ENCODE measurements around the gene C10orf90. TPM values are rescaled to one million over a fixed set of nuclear protein-coding genes. Genes with fewer than 3 reads are reported as not detected.

C10orf90 gene
- total and polyA plus RNA-seq, 4 donors = not detected

GRCh38 chr10:126592901-126593300 lies 77.6 kb downstream of the C10orf90 start:
- WGBS, 2 donors = 87 to 90% methylated on average over 3 of the region's 3 CpGs
- ATAC-seq (ENCODE audit: insufficient read depth, low FRiP score) (no peak), DNase-seq (no peak)
- Histone ChIP-seq H3K27me3 (ENCODE audit: control insufficient read depth in 3 of 3, insufficient read depth in 3 of 3, low read length in 2 of 3) (peaks cover 0 to under 1% (median 0%) of the 10 kb centered on the region in 3 donors), H3K9ac (ENCODE audit: insufficient read depth in 1 of 2, low read length in 2 of 2) (no peak overlapping the region), H3K4me3 (no peak overlapping the region), H3K9me3 (ENCODE audit: control insufficient read depth in 4 of 4, insufficient read depth in 3 of 4, low read length in 3 of 4) (no peaks in the 10 kb centered on the region), H3K27ac (ENCODE audit: low read depth in 1 of 2, low read length in 1 of 2) (no peak overlapping the region), H3K36me3 (ENCODE audit: control insufficient read depth in 4 of 4, insufficient read depth in 4 of 4, low read length in 4 of 4) (no peaks in the 10 kb centered on the region), H3K4me1 (ENCODE audit: control insufficient read depth in 5 of 5, insufficient read depth in 5 of 5, low read length in 5 of 5) (no peaks in the 10 kb centered on the region)
- no peak for TF ChIP-seq CTCF (IDR thresholded peaks at IDR 0.05; ENCODE audit: control extremely low read depth, extremely low read depth)

- H3K36me3 ChIP-seq (ENCODE audit: control insufficient read depth in 4 of 4, insufficient read depth in 4 of 4, low read length in 4 of 4) = no peaks in the 10 kb centered on the region
- peaks cover 0 to 4% (median 3%) of the 10 kb centered on the region in 3 donors for H3K27me3 ChIP-seq (ENCODE audit: control insufficient read depth in 3 of 3, insufficient read depth in 3 of 3, low read length in 2 of 3)
- no peak for TF ChIP-seq CTCF (IDR thresholded peaks at IDR 0.05; ENCODE audit: control extremely low read depth, extremely low read depth)
- no peak overlapping the region for H3K4me3 ChIP-seq
- no peaks in the 10 kb centered on the region for H3K4me1 ChIP-seq (ENCODE audit: control insufficient read depth in 5 of 5, insufficient read depth in 5 of 5, low read length in 5 of 5)
- no peaks in the 10 kb centered on the region for H3K9me3 ChIP-seq (ENCODE audit: control insufficient read depth in 4 of 4, insufficient read depth in 3 of 4, low read length in 3 of 4)
- ATAC-seq (ENCODE audit: insufficient read depth, low FRiP score) (no peak), DNase-seq (no peak)
- no peak overlapping the region for H3K9ac ChIP-seq (ENCODE audit: insufficient read depth in 1 of 2, low read length in 2 of 2)
- 95 to 96% methylated on average over 4 of the region's 4 CpGs for WGBS, 2 donors
- H3K27ac ChIP-seq (ENCODE audit: low read depth in 1 of 2, low read length in 1 of 2) = no peak overlapping the region
Observed at GRCh38 chr10:126588024-126588423, 82.5 kb downstream of the C10orf90 start.

GRCh38 chr10:126586878-126587277 lies 83.6 kb downstream of the C10orf90 start:
- Histone ChIP-seq H3K27ac (ENCODE audit: low read depth in 1 of 2, low read length in 1 of 2) (no peak overlapping the region), H3K9me3 (ENCODE audit: control insufficient read depth in 4 of 4, insufficient read depth in 3 of 4, low read length in 3 of 4) (no peaks in the 10 kb centered on the region), H3K36me3 (ENCODE audit: control insufficient read depth in 4 of 4, insufficient read depth in 4 of 4, low read length in 4 of 4) (no peaks in the 10 kb centered on the region), H3K27me3 (ENCODE audit: control insufficient read depth in 3 of 3, insufficient read depth in 3 of 3, low read length in 2 of 3) (peaks cover 0 to 4% (median 3%) of the 10 kb centered on the region in 3 donors), H3K4me3 (no peak overlapping the region), H3K4me1 (ENCODE audit: control insufficient read depth in 5 of 5, insufficient read depth in 5 of 5, low read length in 5 of 5) (no peaks in the 10 kb centered on the region), H3K9ac (ENCODE audit: insufficient read depth in 1 of 2, low read length in 2 of 2) (no peak overlapping the region)
- TF ChIP-seq CTCF (IDR thresholded peaks at IDR 0.05; ENCODE audit: control extremely low read depth, extremely low read depth) = no peak
- DNase-seq = no peak
- no peak for ATAC-seq (ENCODE audit: insufficient read depth, low FRiP score)
- 86 to 87% methylated on average over 5 of the region's 5 CpGs for WGBS, 2 donors

- WGBS, 2 donors = 83 to 85% methylated on average over 14 of the region's 14 CpGs
Observed at GRCh38 chr10:126586128-126586527, 84.4 kb downstream of the C10orf90 start.

More at GRCh38 chr10:126586128-126586527, 84.4 kb downstream of the C10orf90 start:
- H3K9me3 ChIP-seq (ENCODE audit: control insufficient read depth in 4 of 4, insufficient read depth in 3 of 4, low read length in 3 of 4) = no peaks in the 10 kb centered on the region
- ATAC-seq (ENCODE audit: insufficient read depth, low FRiP score) (no peak), DNase-seq (no peak)
- no peaks in the 10 kb centered on the region for H3K36me3 ChIP-seq (ENCODE audit: control insufficient read depth in 4 of 4, insufficient read depth in 4 of 4, low read length in 4 of 4)
- no peak overlapping the region for H3K27ac ChIP-seq (ENCODE audit: low read depth in 1 of 2, low read length in 1 of 2)
- no peaks in the 10 kb centered on the region for H3K4me1 ChIP-seq (ENCODE audit: control insufficient read depth in 5 of 5, insufficient read depth in 5 of 5, low read length in 5 of 5)
- H3K4me3 ChIP-seq = no peak overlapping the region
- no peak for TF ChIP-seq CTCF (IDR thresholded peaks at IDR 0.05; ENCODE audit: control extremely low read depth, extremely low read depth)
- H3K27me3 ChIP-seq (ENCODE audit: control insufficient read depth in 3 of 3, insufficient read depth in 3 of 3, low read length in 2 of 3) = peaks cover 0 to 4% (median 3%) of the 10 kb centered on the region in 3 donors
- no peak overlapping the region for H3K9ac ChIP-seq (ENCODE audit: insufficient read depth in 1 of 2, low read length in 2 of 2)

All from lung (tissue), 12 donors.